GM18858 (cell line): Measurements from ENCODE around the gene CD9.

Experiments
- ATAC-seq: cut with Tn5 transposase; IDR thresholded peaks from one replicate; pipeline ENCODE4 v1.9.1; 2021; ENCODE audit not compliant: unreplicated experiment

The CD9 gene

DNA sequence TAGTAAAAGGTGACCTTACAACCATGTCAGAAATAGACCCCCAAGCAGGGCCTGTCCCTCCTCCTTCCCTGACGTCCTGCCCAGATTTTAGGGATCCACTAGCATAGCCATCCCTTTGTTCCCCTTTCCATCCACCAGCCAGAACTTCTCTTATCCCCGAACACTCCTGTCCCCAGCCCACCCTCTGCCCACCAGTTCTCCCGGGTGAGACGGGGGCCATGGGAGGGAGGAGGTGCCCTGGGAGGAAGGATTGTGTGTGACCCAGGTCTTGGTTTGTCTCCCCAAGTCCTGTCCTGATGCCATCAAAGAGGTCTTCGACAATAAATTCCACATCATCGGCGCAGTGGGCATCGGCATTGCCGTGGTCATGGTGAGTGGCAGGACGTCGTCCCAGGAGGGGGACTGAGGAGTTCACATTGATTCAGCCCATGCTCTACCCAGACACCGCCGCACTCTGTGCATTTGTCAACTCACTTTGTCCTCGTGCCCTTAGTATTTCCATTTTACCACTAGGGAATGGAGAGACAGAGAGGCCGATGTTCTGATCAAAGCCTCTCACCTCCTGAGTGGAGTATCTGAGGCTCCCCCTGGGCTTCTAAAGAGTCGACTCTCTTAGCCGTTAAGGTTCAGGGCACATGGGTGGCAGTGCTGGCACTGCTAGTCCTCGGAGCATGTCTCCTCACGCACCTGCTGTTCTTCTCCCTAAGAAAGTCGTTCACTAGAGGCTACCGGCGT, 35.9 kb downstream of the CD9 start:
- no peak for ATAC-seq

DNA sequence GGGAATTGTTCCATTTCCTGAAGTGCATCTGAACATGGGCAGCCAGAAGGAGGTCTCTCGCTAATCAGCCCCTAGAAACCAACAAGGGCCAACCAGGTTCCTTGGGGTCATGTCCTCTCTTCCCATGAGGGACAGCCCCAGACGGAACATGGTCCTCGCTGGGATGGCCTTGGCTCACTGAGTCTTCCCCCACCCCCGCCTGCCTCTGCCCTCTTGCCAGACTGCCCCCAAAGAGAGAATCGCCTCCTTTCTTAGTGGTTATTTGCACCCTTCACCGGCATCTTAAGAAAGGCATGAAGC, 36.4 kb downstream of the CD9 start:
- no peak for ATAC-seq

DNA sequence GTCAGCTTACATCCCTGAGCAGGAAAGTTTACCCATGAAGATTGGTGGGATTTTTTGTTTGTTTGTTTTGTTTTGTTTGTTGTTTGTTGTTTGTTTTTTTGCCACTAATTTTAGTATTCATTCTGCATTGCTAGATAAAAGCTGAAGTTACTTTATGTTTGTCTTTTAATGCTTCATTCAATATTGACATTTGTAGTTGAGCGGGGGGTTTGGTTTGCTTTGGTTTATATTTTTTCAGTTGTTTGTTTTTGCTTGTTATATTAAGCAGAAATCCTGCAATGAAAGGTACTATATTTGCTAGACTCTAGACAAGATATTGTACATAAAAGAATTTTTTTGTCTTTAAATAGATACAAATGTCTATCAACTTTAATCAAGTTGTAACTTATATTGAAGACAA, 37.6 kb downstream of the CD9 start:
- no peak for ATAC-seq

DNA sequence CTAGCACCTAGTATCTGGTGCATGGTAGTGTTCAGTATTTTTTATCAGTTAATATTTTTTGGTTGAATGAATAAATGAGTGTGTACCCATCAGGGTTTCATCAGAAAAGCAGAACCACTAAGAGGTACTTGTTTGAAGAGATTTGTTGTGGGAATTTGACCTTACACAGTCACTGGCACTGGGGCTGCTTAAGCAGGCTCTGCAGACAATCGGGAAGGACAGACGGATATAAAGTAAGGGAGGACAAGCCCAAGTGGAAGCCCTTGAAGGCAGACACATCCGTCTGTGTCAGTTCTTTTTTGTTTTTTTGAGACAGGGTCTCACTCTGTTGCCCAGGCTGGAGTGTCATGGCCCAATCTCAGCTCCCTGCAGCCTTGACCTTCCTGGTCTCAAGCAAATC, 38.7 kb downstream of the CD9 start:
- no peak for ATAC-seq

DNA sequence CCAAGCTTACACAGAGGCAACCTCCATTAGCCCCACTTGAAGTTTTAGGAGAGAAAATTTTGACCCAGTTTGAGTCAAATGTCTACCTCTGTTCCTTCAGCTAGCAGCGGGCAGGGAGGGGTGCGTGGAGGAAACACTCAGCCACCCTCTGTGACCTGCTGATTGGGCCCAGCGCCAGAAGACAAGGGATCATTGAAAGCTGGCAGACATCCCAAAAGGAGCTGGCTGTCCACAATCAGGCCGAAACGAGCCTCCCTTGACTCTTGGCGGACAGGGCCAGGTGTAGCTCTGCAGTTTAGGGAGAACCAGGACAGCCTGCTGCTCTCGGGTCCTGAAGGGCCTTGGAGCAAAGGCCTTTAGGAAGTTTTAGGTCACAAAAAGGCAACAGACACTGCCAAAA, 41.3 kb downstream of the CD9 start:
- no peak for ATAC-seq

DNA sequence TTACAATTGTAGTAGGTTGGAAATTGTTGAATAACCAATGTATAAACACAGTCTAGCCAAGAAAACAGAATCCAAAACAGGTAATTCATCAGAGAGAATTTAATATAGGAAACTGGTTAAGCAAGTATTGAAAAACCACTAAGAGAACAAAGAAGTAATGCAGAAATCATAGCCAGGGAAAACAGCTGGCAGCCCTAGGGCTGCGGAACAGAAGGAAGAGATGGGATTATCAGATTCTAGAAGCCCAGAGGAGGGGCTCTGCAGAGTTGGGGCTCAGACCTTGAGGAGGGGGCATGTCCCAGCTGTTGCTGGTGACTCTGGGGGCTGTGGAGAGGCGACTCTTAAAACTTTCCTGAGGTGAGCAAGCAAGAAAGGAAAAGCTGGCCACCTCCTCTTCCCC, 49.4 kb downstream of the CD9 start:
- ATAC-seq = no peak

DNA sequence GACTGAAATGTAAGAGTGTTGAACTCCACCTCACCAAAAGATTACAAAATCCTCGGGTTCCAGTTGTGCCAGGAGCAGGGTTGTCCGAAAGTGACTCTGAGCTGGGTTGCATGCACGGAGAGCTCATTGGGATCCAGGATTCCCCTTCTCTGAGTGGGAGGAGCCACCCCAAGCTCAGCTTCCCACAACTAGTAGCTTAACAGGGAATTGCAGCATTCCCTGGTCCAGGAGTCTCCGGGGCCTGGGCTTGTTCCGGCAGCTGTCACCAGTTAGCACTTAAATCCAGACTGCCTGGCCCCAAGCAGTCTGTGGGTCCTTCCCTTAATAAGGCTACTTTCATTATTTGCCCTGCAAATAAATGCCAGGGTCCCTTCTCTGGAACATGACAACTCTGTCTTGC, 50.1 kb downstream of the CD9 start:
- ATAC-seq = no peak

DNA sequence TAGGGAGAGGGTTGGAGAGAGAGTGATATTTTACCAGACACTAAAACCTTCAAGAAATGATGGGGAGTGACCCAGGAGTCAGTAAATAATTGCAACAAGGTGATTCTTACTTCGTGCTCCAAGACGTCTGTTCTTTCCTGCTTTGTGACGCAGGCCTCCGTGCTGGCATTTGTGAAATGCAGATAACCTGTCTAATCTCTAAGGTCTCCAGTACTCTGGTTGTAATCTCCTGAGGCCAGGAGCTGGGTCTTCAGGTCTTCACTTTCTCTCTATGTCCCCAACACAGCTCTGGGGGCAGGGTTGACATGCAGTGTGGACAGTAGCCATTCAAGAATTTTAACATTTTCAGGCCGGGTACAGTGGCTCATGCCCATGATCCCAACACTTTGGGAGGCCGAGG, 53.1 kb downstream of the CD9 start:
- ATAC-seq = no peak

DNA sequence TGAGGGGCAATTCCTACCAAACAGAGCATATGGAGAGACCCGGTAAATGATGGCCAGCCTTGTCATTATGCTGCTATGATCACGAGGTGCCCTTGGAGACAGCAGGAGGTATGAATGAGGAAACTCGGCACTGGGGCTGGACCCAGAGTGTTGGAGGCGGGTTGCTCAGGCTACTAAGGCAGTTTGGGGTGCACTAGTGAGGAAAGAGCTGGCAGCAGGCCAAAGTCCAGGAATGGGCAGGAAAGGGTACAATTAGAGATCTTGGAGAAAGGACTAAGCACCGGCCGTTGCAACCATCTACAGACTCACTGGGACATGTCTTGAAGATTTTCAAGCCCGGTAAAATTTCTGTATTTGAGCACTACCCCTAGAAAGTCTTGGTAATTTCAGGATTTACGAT, 54.3 kb downstream of the CD9 start:
- no peak for ATAC-seq

DNA sequence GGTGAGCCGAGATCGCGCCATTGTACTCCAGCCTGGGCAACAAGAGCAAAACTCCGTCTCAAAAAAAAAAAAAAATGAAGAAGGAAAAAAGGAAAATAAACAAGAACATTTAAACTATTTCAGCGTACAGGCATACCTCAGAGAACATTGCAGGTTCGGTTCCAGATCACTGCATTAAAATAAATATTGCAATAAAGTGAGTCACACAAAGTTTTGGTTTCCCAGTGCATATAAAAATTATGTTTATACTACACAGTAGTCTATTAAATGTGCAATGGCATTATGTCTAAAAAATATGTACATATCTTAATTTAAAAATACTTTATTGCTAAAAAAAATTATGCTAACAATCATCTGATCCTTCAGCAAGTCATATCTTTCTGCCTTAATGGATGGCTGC, 56.8 kb downstream of the CD9 start:
- ATAC-seq = no peak

DNA sequence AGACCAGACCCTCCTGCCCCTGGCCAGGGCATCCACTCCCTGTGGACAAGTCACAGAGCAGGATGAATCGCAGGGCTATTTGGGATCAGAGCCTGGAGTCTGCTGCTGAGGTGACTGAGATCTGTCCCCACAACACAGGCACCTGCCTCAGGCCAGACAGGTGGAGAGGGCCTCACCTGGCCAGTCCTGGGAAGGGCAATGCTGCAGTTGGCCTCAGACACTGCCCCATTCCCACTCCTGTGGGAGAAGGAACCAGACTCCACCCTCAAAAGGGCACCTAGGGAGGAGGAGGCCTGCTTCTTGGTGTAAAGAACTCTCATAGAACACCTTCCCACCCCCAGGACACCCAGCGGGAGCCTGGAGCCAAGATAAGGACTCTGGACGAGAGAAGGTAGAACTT, 62.0 kb downstream of the CD9 start:
- ATAC-seq = no peak

DNA sequence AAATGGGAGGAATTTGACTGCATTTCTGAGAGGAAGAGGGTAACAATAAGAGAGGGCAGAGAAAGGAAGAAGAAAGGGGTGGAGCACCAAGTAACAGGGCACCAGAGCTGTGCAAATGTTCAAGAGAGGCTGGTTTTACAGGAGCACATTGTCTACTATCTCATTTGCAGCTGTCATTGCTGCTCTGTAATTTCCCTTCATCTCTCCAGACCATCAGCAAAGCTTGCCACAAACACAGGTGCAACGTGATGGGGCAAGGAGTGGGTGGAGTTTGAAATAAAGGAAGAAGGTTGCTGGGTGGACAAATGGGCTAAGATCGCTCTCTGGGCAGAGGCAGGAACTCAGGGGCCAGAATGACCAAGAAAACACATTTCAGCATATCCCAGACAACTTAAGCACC, 62.4 kb downstream of the CD9 start:
- no peak for ATAC-seq

DNA sequence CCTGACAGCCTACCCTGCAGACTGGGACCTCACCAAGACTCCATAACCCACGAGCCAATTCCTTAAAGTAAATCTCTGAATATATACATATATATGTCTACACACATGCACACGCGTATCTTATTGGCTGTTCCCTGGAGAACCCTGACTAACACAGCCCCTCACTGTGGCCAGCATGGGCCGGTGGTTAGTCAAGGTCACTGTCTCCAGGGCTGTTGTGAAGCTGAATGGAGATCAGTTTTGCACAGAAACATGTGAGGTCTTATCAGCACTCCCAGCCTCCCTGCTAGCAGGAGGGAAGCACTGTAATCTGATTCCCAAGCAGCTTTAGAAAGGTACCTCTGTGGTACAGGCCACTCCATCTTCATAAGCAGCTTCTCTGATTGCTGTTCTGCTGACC, 63.7 kb downstream of the CD9 start:
- ATAC-seq = no peak

DNA sequence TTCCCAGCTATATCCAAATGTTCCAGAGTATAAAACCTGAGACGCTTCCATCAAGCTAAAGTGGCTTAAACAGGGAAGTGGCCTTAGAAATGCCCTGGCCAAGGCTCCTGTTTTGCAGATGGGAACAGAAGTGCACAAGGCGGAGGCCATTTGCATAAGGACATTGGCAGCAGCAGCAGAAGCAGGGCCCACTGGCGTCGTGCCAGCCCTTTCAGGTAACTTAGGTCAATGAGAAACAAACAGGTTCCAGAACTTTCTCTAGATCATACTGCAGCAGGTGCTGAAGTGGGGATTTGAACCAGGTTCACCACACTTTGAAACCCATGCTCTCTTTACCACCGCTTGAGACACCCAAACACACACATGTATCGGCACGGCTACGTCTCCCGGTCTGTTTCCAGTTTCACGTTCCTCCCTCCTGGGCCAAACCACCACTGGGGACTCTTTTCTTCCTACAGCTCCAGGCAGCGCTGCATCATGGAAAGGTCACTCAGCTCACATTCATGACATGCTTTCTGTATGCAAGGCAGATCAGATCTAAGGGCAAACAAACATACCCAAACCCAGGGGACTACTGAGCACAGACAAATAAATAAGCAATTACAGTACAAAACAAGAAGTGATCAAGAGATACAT, 64.3 kb downstream of the CD9 start:
- no peak for ATAC-seq

DNA sequence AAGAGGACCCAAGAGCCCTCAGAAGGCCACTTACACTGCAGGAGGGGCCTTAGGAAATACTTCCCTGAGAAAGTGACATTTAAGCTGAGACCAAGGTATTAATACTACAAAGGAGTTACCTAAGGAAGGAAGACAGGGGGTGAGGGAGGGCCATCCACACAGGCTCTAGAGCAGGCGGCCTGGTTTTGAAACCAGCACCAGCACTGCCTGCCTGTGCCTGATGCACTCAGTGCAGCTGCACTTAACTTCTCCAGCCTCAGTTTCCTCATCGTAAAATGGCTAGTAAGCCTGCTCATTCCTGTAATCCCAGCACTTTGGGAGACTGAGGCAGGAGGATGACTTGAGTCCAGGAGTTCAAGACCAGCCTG, 64.8 kb downstream of the CD9 start:
- ATAC-seq = no peak

DNA sequence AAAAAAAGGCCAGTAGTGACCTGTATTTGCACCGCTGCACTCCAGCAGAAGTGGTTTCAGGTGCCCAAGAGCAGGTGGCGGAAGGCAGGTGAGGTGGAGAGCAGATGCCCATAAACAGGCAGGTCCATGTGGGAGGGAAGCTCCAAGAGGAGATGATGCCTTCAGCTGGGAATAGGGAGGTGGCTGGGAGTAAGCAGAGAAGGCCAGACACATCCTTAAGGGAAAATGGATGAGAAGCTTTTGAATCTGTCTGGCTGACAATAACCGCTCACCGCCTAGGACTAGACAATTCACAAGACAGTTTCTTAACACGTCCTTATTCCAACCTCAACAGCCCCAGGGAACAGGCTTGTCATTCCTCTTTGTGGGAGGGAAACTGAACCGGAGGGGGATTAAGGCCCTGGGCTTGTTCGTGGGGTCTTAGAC, 66.4 kb downstream of the CD9 start:
- ATAC-seq = no peak

DNA sequence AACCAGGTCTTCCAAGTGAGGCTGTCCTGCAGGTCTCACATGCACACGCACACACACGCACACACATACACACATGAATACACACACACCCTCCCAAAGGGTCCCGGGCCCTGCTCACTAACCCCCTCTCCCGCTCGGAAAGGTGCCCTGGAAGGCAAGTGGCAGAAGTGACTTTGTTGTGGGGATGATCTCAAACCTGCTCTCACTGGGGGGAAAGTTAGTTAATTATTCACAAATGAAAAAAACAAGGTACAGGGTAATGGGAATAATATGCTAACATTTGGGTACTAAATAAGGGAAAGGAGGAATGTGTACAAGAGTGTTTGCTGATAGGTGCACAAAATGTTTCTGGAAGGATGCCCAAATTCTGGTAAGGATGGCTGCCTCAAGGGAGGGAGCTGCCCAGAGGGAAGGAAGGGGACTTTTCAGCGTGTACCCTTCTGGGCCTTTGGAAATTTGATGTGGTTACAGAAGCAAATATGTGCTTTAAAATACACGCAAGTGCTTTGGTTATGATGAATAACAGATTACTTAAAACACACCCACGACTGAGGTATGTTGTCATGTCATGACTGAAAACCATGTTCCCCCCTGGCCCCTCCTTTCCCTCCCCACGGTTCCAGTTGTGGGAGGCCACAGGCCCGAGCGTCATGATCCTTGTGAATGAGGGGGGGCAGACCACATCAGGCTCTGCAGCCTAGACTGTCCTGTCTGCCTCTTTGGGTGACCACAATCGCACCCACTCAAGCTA, 66.9 kb downstream of the CD9 start:
- no peak for ATAC-seq

DNA sequence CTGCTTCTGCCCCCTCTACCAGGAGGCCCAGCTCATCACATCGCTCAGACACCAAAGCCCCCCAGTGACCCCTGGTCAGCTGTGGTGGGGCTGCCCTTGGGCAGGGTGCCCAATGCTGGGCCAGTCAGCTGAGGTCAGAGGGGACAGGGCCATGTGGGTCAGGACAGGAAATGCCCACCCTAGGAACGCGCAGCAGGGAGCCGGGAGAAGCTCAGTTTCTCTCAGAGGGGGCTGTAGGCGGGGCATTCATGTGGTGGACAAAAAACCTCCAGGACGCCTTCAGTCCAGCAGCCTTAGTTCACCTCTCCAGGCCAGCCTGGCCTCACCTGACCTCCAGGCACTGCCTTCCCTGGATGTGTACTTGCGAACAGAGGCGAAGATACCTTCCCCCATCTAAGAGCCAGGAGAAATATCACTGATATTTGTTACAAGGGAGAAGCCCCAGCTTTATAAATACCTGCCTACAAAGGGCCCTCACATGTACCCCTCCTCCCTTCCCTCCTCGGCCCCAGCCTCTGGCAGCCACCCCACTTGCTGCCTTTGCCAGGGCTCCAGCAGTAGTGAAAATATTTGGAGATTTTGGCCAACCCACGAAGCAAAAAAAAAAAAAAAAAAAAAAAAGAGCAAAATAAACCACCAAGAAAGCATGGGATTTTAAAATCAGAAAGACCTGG, 68.4 kb downstream of the CD9 start:
- ATAC-seq = no peak

DNA sequence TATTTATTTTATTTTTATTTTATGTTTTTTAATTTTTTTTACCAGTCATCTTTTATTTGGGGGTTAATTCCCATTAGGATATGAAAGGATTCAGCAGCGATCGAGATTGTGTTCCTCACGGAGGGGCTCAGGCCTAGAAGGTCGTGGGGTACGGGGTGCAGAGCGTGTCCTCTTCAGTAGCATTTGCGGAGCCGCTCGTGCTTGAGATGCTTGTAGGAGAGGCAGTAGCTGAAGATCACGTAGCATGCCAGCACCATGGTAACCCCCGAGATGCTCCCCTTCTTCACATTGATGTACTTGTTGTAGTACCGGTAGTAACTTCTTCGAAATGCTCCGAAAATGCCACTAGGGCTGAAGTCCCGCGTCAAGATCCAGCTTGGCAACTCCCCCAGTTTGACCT, 69.8 kb downstream of the CD9 start:
- no peak for ATAC-seq

DNA sequence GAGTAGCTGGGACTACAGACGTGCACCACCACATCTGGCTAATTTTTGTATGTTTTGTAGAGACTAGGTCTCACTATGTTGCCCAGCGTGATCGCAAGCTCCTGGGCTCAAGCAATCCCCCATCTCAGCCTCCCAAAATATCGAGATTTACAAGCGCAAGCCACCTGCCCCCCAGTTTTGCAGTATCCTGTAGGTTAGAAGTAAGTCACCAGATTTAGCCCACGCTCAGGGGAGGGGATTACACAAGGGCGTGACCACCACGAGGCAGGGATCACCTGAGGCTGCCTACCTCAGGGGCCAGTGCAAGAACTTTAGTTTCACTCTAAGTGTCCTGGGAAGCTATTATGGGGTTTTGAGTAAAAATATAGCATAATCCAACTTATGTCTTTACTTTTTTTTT, 71.1 kb downstream of the CD9 start:
- ATAC-seq = no peak

DNA sequence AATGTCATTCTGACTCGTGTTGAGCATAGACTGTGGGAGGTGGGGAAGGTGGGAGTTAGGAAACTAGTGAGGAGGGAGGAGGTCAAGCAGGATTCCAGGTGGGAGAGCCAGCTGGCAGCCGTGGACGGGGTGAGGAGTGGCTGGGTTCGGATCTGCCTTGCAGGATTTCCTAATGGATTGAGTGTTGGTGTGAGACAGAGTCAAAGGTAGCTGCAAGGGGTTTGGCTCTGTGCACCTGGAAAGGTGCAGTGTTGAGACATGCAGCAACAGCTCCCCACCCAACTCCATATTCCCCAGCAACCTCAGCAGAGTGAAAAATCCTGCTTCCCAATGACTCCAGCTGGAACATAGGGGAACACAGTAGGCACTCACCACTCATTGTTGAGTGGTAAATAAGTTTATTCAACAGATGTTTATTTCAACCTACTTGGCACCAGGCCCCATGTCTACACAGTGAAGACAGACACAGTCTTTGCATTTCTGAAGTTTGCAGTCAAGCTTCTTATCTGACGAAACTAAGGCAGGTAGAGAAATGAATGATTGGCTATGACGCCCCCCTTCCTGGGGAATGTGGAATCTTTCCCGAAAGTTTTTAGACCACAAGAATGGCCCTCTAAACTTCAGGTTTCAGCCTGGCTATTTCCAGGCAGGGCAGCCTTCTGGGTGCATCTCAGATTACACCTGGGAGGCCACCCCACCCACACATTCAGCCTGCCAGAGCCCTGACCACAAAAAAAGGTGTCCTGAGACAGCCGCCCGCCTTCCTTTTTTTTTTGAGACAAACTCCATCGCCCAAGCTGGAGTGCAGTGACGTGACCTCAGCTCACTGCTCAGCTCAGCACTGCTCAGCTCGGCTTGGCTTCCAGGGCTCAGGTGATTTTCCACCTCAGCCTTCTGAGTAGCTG, 72.4 kb downstream of the CD9 start:
- no peak for ATAC-seq
